ENCODE measurements around the gene ELMOD1.
"Not testable (repeated sequence)": the region's sequence is repeated elsewhere in the genome, so short reads cannot be mapped to it uniquely, and the experiment has no call there.

ELMOD1 gene

GRCh38 chr11:107590460-107591377 is at the start of gene ELMOD1:
Gene ELMOD1, plus strand, starts transcription at chr11:107591147. Its CDS starts 27,043 bp downstream, at chr11:107618190.
- DNase-seq, result peak; percentile 67

GRCh38 chr11:107545101-107545514 is 45.8 kb upstream of the ELMOD1 start:
- DNase-seq, result no peak

GRCh38 chr11:107547961-107548360 is 43.0 kb upstream of the ELMOD1 start:
- no peak for DNase-seq

- DNase-seq, result peak; percentile 34
Measured at GRCh38 chr11:107549253-107549953, 41.5 kb upstream of the ELMOD1 start.

- no peak for DNase-seq
Measured at GRCh38 chr11:107549954-107550285, 41.0 kb upstream of the ELMOD1 start.

GRCh38 chr11:107550304-107550703 is 40.6 kb upstream of the ELMOD1 start:
- DNase-seq, result peak; percentile 51

GRCh38 chr11:107561688-107562087 is 29.3 kb upstream of the ELMOD1 start:
- no peak for DNase-seq

- no peak for DNase-seq
Measured at GRCh38 chr11:107562647-107563208, 28.2 kb upstream of the ELMOD1 start.

GRCh38 chr11:107563702-107564101 is 27.2 kb upstream of the ELMOD1 start:
- DNase-seq, result peak; percentile 40

- peak; percentile 51 for DNase-seq
Measured at GRCh38 chr11:107564877-107565218, 26.1 kb upstream of the ELMOD1 start.

GRCh38 chr11:107565219-107565937 is 25.6 kb upstream of the ELMOD1 start, which contains the start of gene ALKBH8:
Gene ALKBH8, minus strand, starts transcription at chr11:107565735. Its CDS starts 4,842 bp downstream, at chr11:107560893.
- peak; percentile 78 for DNase-seq

GRCh38 chr11:107565955-107566501 is 24.9 kb upstream of the ELMOD1 start:
- not testable (repeated sequence) for DNase-seq

GRCh38 chr11:107566569-107566968 is 24.4 kb upstream of the ELMOD1 start:
- no peak for DNase-seq

- DNase-seq, result no peak
Measured at GRCh38 chr11:107567739-107568335, 23.1 kb upstream of the ELMOD1 start.

GRCh38 chr11:107570015-107570414 is 20.9 kb upstream of the ELMOD1 start:
- no peak for DNase-seq

GRCh38 chr11:107573438-107573837 is 17.5 kb upstream of the ELMOD1 start:
- DNase-seq, result no peak

- peak; percentile 48 for DNase-seq
Measured at GRCh38 chr11:107576497-107577345, 14.2 kb upstream of the ELMOD1 start.

GRCh38 chr11:107577346-107577711 is 13.6 kb upstream of the ELMOD1 start:
- no peak for DNase-seq

GRCh38 chr11:107579169-107579568 is 11.8 kb upstream of the ELMOD1 start:
- DNase-seq, result not testable (repeated sequence)

GRCh38 chr11:107581147-107581546 is 9.8 kb upstream of the ELMOD1 start:
- DNase-seq, result no peak

GRCh38 chr11:107583629-107584195 is 7.2 kb upstream of the ELMOD1 start:
- DNase-seq, result no peak

Measured in NCI-H82 (cell line).